Vagina (tissue), 2 donors: ENCODE results near the gene ITPK1.

ENCODE experiments used
- CTCF ChIP-seq, 3 experiments: fragments of 450-650 bp in 2 of 3; fragments of 200-600 bp in 1 of 3; sonication (generic) in 1 of 3; IDR thresholded peaks; one replicate each; pipeline ENCODE4 v1.5.1; 2017 to 2019; ENCODE audit warnings: antibody characterized with exemption in 3 of 3, mild to moderate bottlenecking in 2 of 3, moderate library complexity in 2 of 3
- POLR2A ChIP-seq, 2 donors: fragments of 450-650 bp; IDR thresholded peaks; one replicate each; pipeline ENCODE4 v1.6.1; 2017; ENCODE audit warnings: antibody characterized with exemption in 2 of 2, mild to moderate bottlenecking in 2 of 2, moderate library complexity in 2 of 2
- POLR2AphosphoS5 ChIP-seq, 2 donors: sonication (generic); formaldehyde crosslinking; IDR thresholded peaks; one replicate each; pipeline ENCODE4 v1.9.0; 2017; ENCODE audit warnings: antibody characterized with exemption in 2 of 2, mild to moderate bottlenecking in 2 of 2, low read depth in 1 of 2; ENCODE audit not compliant: insufficient read depth in 1 of 2

- no peak for TF ChIP-seq POLR2A (IDR thresholded peaks at IDR 0.05)
- TF ChIP-seq CTCF (IDR thresholded peaks at IDR 0.05) = no peak
- no peak for TF ChIP-seq POLR2AphosphoS5 (IDR thresholded peaks at IDR 0.05; ENCODE audit: insufficient read depth in 1 of 2, low read depth in 1 of 2)
These were observed 148.3 kb downstream of the ITPK1 start for GRCh38 chr14:92967346-92967926.
